AG04449 (cell line): ENCODE results near the gene PHYHIPL.

Experiments
- CTCF ChIA-PET: fragments of 350-600 bp; formaldehyde crosslinking; extraction: SDS; loops from one replicate; lab custom pipeline; 2021; ENCODE audit warnings: antibody characterized with exemption; lab: Yijun Ruan, JAX
- POLR2A ChIA-PET: fragments of 400-600, 350-600 bp; formaldehyde crosslinking; extraction: SDS; loops from one replicate; lab custom pipeline; 2020; ENCODE audit warnings: antibody characterized with exemption, inconsistent platforms; lab: Yijun Ruan, JAX
- DNase-seq: peaks from one replicate; pipeline ENCODE4 v3.0.0-alpha.2; 2010; ENCODE audit warnings: low read depth, low spot score
- H3K4me3 ChIP-seq: 2 replicates; pipeline ENCODE4 v1.5.1; 2011; ENCODE audit warnings: low read depth, mild to moderate bottlenecking, control low read depth, low read length
- CTCF ChIP-seq: IDR thresholded peaks from one replicate; pipeline ENCODE4 v1.5.1; 2011; ENCODE audit warnings: mild to moderate bottlenecking, moderate library complexity, low read length, control low read depth, inconsistent platforms; ENCODE audit not compliant: insufficient read depth; ENCODE audit errors: missing control alignments

PHYHIPL gene

GRCh38 chr10:59240582-59241183 is 64.2 kb downstream of the PHYHIPL start:
- POLR2A ChIA-PET: no interaction called here
- CTCF ChIA-PET: interaction anchor here (0.7 to 6.3 kb wide), 7 partner anchors 8 to 383 kb away, joined by 3 to 73 read pairs (median 4); no protein-coding TSS in a partner anchor
- TF ChIP-seq CTCF: peak; percentile 31
- DNase-seq: no peak
- no peak overlapping the region for H3K4me3 ChIP-seq

GRCh38 chr10:59242057-59242456 is 65.6 kb downstream of the PHYHIPL start:
- no peak overlapping the region for H3K4me3 ChIP-seq
- ChIA-PET POLR2A (no interaction called here), CTCF (no interaction called here)
- no peak for DNase-seq
- no peak for TF ChIP-seq CTCF

GRCh38 chr10:59242991-59243390 is 66.5 kb downstream of the PHYHIPL start:
- POLR2A ChIA-PET: no interaction called here
- no peak overlapping the region for H3K4me3 ChIP-seq
- TF ChIP-seq CTCF: no peak
- CTCF ChIA-PET: interaction anchor here (0.7 to 1.4 kb wide), 4 partner anchors 10 to 381 kb away, joined by 3 to 5 read pairs (median 4); no protein-coding TSS in a partner anchor
- no peak for DNase-seq

- POLR2A ChIA-PET: no interaction called here
- H3K4me3 ChIP-seq: no peak overlapping the region
- DNase-seq: no peak
- no peak for TF ChIP-seq CTCF
- CTCF ChIA-PET: interaction anchor here (0.6 to 1.4 kb wide), 5 partner anchors 11 to 1788 kb away, joined by 3 to 5 read pairs (median 4); no protein-coding TSS in a partner anchor
Observed at GRCh38 chr10:59243611-59244195, 67.3 kb downstream of the PHYHIPL start.

GRCh38 chr10:59244871-59245270 is 68.4 kb downstream of the PHYHIPL start:
- no peak for DNase-seq
- no peak for TF ChIP-seq CTCF
- ChIA-PET POLR2A (no interaction called here), CTCF (no interaction called here)
- no peak overlapping the region for H3K4me3 ChIP-seq

- ChIA-PET CTCF (no interaction called here), POLR2A (no interaction called here)
- TF ChIP-seq CTCF: no peak
- DNase-seq: no peak
- H3K4me3 ChIP-seq: no peak overlapping the region
Observed at GRCh38 chr10:59245686-59246085, 69.2 kb downstream of the PHYHIPL start.
